Measurements from ENCODE around the gene D2HGDH.
"Not testable (repeated sequence)": the region's sequence is repeated elsewhere in the genome, so short reads cannot be mapped to it uniquely, and the experiment has no call there.

D2HGDH gene

GRCh38 chr2:241768850-241769249, 34.4 kb downstream of the D2HGDH start:
- DNase-seq (ENCODE audit: low spot score): no peak

- DNase-seq (ENCODE audit: low spot score): no peak
Observed at GRCh38 chr2:241769819-241770184, 35.4 kb downstream of the D2HGDH start.

- no peak for DNase-seq (ENCODE audit: low spot score)
Observed at GRCh38 chr2:241770185-241770935, 35.9 kb downstream of the D2HGDH start.

- DNase-seq (ENCODE audit: low spot score): no peak
Observed at GRCh38 chr2:241770936-241771285, 36.5 kb downstream of the D2HGDH start.

GRCh38 chr2:241771286-241772062, 37.0 kb downstream of the D2HGDH start:
- no peak for DNase-seq (ENCODE audit: low spot score)

GRCh38 chr2:241772063-241772499, 37.7 kb downstream of the D2HGDH start:
- DNase-seq (ENCODE audit: low spot score): peak; percentile 50

GRCh38 chr2:241773511-241774418, 39.3 kb downstream of the D2HGDH start:
- no peak for DNase-seq (ENCODE audit: low spot score)

GRCh38 chr2:241774419-241775222, 40.2 kb downstream of the D2HGDH start:
- DNase-seq (ENCODE audit: low spot score): no peak

GRCh38 chr2:241775223-241776177, 41.1 kb downstream of the D2HGDH start:
- no peak for DNase-seq (ENCODE audit: low spot score)

GRCh38 chr2:241776336-241777169, 42.1 kb downstream of the D2HGDH start, which contains the start of gene GAL3ST2:
TSS of gene GAL3ST2 (plus strand) at chr2:241776822. CDS start at chr2:241776956, 134 bp downstream.
- no peak for DNase-seq (ENCODE audit: low spot score)

GRCh38 chr2:241777170-241777685, 42.8 kb downstream of the D2HGDH start:
- no peak for DNase-seq (ENCODE audit: low spot score)

GRCh38 chr2:241777686-241778627, 43.5 kb downstream of the D2HGDH start:
- no peak for DNase-seq (ENCODE audit: low spot score)

GRCh38 chr2:241780939-241781569, 46.6 kb downstream of the D2HGDH start:
- no peak for DNase-seq (ENCODE audit: low spot score)

- not testable (repeated sequence) for DNase-seq (ENCODE audit: low spot score)
Observed at GRCh38 chr2:241782053-241782452, 47.6 kb downstream of the D2HGDH start.

- DNase-seq (ENCODE audit: low spot score): no peak
Observed at GRCh38 chr2:241788135-241788534, 53.7 kb downstream of the D2HGDH start.

GRCh38 chr2:241788572-241788971, 54.1 kb downstream of the D2HGDH start:
- peak; percentile 57 for DNase-seq (ENCODE audit: low spot score)

GRCh38 chr2:241791385-241791784, 57.0 kb downstream of the D2HGDH start:
- not testable (repeated sequence) for DNase-seq (ENCODE audit: low spot score)
